ENCODE measurements around the gene MFAP3.

GRCh38 chr5:154103233-154103632 lies 64.5 kb downstream of the MFAP3 start:
- TF ChIP-seq CTCF (IDR thresholded peaks at IDR 0.05; ENCODE audit: extremely low read depth in 1 of 2, insufficient read depth in 1 of 2, low read depth in 1 of 2, low read length in 2 of 2) (no peak), POLR2AphosphoS5 (IDR thresholded peaks at IDR 0.05; ENCODE audit: insufficient read depth, low read depth, low read length) (no peak), POLR2A (IDR thresholded peaks at IDR 0.05; ENCODE audit: low read depth, low read length) (no peak)
